ENCODE measurements around the gene ZNF143. TPM values are rescaled to one million over a fixed set of nuclear protein-coding genes. Genes with fewer than 3 reads are reported as not detected.

ZNF143 gene
- total RNA-seq, 1 experiment from 2014 or later, result 29.2 TPM

DNA sequence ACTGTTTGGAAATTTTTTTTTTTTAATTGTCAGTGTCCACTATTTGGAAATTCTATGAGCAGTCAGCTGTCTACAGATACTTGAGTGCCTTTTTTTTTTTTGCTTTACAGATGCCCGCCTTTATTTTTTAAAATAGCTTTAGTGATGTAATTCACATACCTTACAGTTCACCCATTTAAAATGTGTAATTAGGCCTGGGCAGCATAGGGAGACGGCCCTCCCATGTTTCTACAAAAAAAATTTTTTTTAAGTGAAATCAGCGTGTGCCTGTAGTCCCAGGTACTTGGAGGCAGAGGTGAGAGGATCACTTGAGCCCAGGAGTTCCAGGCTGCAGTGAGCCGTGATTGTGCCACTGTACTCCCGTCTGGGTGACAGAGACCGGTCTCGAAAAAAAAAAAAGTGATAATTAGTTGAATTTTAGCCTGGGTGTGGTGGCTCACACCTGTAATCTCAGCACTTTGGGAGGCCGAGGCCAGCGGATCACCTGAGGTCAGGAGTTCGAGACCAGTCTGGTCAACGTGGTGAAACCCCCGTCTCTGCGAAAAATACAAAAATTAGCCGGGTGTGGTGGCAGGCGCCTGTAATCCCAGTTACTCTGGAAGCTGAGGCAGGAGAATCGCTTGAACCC is 1.5 kb downstream of the ZNF143 start:
- Histone ChIP-seq H2BK120ac (ENCODE audit: low read depth, low read length, poor library complexity, severe bottlenecking) (no peak overlapping the region), H3K56ac (ENCODE audit: insufficient read length, low read depth, low read length) (no peak overlapping the region), H2BK15ac (ENCODE audit: low read depth, low read length) (no peak overlapping the region), H2AFZ (ENCODE audit: low read length) (no peak overlapping the region), H3K9me3 (ENCODE audit: control insufficient read depth, low read depth, low read length) (no peaks in the 10 kb centered on the region), H4K91ac (ENCODE audit: insufficient read length, low read depth, low read length) (no peak overlapping the region), H2BK20ac (ENCODE audit: low read depth, low read length, poor library complexity, severe bottlenecking) (no peak overlapping the region), H4K5ac (ENCODE audit: insufficient read length, low read depth, low read length) (no peak overlapping the region), H3K27ac (ENCODE audit: insufficient read length, low read depth, low read length) (no peak overlapping the region), H3K4me1 (ENCODE audit: insufficient read depth, low read length) (no peaks in the 10 kb centered on the region), H3K4ac (ENCODE audit: low read depth, low read length) (no peak overlapping the region), H3K14ac (ENCODE audit: insufficient read depth, low read length) (no peak overlapping the region), H3K9ac (ENCODE audit: extremely low read depth, insufficient read length, low read length) (peak overlapping the region; percentile 82), H4K8ac (replicated peaks; ENCODE audit: insufficient read length, low read depth, low read length) (no peak overlapping the region), H2BK5ac (ENCODE audit: insufficient read length, low read length) (no peak overlapping the region), H3T11ph (ENCODE audit: low read length) (no peak overlapping the region), H3K23ac (ENCODE audit: insufficient read length, low read depth, low read length) (no peak overlapping the region), H3K4me2 (ENCODE audit: insufficient read depth, insufficient read length, low read length) (peak overlapping the region; percentile 93), H3K27me3 (ENCODE audit: insufficient read depth, low read length) (no peaks in the 10 kb centered on the region), H3K79me1 (ENCODE audit: insufficient read depth, low read depth, low read length, poor library complexity, severe bottlenecking) (peaks cover 4% of the 10 kb centered on the region), H3K23me2 (ENCODE audit: insufficient read length, low read depth, low read length, poor library complexity, severe bottlenecking) (no peaks in the 10 kb centered on the region), H4K20me1 (ENCODE audit: control insufficient read depth, insufficient read depth, insufficient read length) (no peaks in the 10 kb centered on the region), H2BK12ac (ENCODE audit: insufficient read length, low read depth, low read length) (no peak overlapping the region), H3K79me2 (ENCODE audit: insufficient read depth, low read length) (peaks cover 4% of the 10 kb centered on the region; the same call in 1 of the 2 replicates), H3K18ac (ENCODE audit: insufficient read length, low read depth, low read length) (no peak overlapping the region), H2AK5ac (ENCODE audit: insufficient read length, low read length) (no peak overlapping the region)
- Mint-ChIP-seq H3K9me3 (no peaks in the 10 kb centered on the region), H3K27me3 (ENCODE audit: low read depth) (no peaks in the 10 kb centered on the region), H3K4me1 (peaks cover 13 to 14% of the 10 kb centered on the region in 2 experiments), H3K27ac (peak overlapping the region; percentile 58 to 93 (median 71)), H3K36me3 (ENCODE audit: insufficient read depth in 1 of 3, low read depth in 3 of 3) (peaks cover 3 to 5% (median 5%) of the 10 kb centered on the region in 3 experiments), H3K4me3 (peak overlapping the region; percentile 95 to 96)
- DNase-seq, result no peak
- WGBS (ENCODE audit: extremely low coverage, insufficient read length, low lambda C conversion rate), result no CpG with 5 or more reads among the region's 16 CpGs
- TF ChIP-seq, protein P1, sequence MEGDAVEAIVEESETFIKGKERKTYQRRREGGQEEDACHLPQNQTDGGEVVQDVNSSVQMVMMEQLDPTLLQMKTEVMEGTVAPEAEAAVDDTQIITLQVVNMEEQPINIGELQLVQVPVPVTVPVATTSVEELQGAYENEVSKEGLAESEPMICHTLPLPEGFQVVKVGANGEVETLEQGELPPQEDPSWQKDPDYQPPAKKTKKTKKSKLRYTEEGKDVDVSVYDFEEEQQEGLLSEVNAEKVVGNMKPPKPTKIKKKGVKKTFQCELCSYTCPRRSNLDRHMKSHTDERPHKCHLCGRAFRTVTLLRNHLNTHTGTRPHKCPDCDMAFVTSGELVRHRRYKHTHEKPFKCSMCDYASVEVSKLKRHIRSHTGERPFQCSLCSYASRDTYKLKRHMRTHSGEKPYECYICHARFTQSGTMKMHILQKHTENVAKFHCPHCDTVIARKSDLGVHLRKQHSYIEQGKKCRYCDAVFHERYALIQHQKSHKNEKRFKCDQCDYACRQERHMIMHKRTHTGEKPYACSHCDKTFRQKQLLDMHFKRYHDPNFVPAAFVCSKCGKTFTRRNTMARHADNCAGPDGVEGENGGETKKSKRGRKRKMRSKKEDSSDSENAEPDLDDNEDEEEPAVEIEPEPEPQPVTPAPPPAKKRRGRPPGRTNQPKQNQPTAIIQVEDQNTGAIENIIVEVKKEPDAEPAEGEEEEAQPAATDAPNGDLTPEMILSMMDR (conservative IDR thresholded peaks at IDR 0.05), result no peak

All from H9 (cell line).